NCI-H1417 (cell line): ENCODE measurements around the gene RBM20.

Experiments
- DNase-seq, 3 experiments: peaks; one replicate each; lab custom pipeline; 2025; lab: John Stamatoyannopoulos, UW

Gene RBM20

GRCh38 chr10:110811791-110812581, 167.8 kb downstream of the RBM20 start:
- DNase-seq: no peak

- no peak for DNase-seq
These were observed 168.4 kb downstream of the RBM20 start for GRCh38 chr10:110812583-110812982.

DNA sequence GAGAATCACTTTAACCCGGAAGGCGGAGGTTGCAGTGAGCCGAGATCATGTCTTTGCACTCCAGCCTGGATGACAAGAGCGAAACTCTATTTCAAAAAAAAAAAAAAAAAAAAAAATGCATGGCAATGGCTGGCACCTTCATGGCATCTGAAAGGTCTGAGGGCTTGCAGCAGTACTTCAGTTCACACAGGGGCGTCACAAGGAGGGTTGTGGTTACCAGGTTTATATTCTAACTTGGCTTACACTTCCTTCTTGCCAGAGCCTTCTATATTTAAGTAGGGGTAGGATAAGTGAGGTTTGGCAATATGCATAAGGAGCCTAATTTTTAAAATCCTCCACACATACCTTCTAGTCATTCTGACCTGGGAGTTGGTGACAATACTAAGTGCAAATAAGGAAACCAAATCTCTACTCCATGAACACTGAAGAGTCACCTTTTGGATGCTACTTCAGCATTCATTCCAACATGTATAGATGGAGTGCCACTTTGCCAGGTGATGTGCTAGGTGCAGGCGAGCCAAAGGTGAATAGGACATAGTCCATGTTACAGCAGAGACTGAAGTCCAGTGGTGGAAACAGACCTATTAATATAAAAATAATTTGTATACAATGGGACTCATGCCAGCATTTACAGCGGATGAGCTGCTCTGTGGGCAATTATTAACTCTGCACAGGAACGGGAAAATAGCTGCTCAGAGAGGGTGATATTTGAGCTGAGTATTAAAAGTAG, 169.8 kb downstream of the RBM20 start:
- DNase-seq: no peak

- no peak for DNase-seq
These were observed 171.3 kb downstream of the RBM20 start for GRCh38 chr10:110815354-110816004.

- no peak for DNase-seq
These were observed 173.5 kb downstream of the RBM20 start for GRCh38 chr10:110817614-110818013.

DNA sequence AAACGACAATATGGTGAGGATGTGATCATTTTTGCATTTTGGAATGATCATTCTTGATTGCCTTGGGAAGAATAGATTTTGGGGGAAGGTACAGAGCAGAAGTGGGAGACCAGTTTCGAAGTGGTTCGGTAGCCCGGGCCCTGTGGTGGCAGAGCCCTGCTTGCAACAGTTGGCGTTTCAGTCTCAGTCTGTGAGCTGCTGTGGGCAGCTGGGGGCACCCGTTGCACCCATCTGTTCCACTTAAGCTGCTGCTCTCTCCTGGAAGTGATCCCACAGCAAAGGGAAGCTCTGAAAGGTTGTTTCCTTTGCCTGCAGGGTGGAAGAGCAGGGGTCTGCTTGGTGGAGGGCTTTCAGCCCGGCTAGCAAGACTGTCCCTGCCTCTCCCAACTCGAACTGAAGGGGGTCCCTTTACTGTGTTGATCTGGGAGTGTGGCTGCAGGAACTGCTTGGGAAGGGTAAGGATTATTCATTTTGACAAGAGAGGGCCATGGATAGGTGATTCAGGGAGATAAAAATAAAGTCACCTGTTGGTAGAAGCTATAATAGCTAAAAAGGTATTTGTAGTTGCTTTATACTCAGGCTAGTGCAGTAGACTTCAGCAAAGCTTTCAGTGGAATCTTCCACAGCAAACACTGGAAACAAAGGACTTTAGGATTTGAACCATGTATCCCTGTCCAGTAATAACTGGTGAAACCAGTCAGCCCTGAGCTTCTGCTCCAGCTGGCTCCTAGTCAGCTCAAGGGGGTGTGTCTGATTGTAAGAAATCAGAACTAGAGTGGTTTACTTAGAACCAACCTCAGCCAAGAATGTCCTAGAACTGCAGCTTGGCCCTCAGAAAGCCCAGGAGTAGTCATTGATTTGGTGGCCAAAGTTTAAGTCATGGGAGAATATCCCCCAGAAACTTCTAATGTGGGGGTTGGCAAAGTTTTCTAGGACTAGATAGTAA, 174.4 kb downstream of the RBM20 start:
- no peak for DNase-seq

DNA sequence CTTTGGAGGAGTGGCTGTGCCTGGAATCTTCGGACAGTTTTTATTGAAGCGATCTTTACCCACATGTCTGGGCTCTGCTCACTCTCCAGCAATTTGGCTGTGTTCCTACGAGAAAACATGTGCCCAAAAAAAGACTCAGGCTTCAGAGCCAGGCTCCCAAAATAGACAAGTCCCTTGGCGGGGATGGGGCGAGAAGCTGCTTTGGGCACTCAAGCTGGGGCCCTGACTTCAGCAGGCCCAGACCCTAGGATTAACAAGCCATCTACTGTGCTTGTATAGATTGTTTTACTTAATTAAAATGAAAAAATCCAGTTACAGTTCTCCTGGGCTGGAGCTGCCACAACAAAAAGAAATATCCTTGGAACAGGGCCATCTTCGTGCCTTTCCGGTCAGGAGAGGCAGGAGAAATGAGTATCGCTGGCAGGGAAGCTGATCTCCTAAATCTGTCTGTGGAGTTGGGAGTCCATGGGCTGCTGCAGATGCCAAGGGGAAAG, 176.2 kb downstream of the RBM20 start:
- DNase-seq: no peak

DNA sequence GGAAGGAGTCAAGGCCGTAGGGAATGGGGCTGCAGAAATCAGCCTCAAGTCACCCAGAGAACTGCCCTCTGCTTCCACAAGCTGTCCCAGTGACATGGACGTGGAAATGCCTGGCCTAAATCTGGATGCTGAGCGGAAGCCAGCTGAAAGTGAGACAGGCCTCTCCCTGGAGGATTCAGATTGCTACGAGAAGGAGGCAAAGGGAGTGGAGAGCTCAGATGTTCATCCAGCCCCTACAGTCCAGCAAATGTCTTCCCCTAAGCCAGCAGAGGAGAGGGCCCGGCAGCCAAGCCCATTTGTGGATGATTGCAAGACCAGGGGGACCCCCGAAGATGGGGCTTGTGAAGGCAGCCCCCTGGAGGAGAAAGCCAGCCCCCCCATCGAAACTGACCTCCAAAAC, 177.4 kb downstream of the RBM20 start:
- no peak for DNase-seq

DNA sequence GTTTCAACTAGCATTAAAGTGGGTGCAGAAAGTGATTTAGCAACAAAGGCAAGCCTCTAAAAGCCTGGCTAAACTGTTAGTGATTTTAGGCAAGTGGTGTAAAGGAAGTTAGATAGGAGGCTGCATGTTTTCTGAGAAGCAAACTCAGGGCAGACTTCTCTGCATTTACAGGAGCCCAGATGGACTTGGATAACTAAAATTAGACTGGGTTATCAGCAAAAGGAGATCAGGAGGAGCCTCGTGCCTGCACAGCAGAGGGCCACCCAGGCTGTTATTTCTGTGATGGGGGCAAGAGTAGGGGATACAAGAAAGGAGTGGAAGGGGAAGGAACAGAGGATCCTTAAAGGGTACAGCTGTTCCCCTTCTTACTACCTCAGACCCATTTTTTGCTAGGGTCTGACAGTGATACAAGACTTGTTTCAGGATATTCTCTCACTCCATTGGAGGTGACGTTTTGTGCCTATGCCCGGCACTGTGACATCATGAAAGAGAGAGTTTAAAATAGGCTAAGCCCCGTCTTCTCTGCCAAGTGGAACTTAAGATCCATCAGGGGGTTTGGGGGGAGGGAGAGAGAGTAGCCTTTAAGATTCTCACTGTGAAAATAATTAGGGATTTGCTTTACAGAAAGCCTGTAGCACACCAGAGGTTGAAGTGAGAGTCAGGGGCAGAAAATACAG, 178.0 kb downstream of the RBM20 start:
- DNase-seq: no peak

DNA sequence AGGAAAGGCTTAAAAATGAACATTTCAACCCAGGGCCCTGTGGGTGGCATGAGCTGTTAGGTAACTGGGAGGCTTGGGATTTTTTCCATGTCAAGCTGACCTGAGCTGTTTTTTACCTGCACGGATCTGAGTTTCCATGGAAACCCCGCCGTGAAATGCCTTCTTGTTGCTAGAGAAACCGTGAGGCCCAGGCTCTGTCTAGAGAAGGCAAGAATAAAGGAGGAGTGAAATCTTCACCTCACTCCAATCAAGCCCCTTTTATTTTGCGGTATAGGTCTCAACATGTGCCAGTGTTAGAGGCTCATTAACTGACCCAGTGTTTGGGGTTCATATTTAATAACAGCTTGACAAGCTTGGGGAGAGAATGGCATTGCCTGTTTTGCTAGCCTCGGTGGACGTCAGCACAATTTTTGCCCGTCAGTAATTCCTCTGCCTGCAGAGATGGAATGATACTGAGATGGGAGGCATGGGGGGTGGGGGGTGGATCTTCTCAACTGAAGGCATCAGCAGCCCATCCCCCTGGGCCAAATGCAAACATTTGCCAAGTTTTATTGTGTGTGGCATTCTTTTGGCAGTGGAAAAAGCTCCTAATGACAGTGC, 178.7 kb downstream of the RBM20 start:
- DNase-seq: peak in 2 of 3 experiments; percentile 47 to 78

DNA sequence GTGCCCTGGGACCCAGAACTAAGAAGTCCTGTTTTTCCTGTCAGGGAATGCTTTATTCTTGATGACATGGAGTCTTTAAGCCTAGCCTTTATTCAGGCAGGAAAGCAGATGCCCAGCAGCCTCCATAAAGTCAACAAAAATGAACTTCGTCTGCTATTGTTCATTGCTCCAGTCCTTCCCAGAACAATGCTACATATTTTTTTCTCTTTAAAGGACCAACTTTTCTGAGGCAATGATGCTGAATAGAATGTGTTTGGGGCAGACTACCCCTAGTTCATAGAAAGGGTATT, 180.0 kb downstream of the RBM20 start:
- DNase-seq: no peak

GRCh38 chr10:110824660-110825059, 180.5 kb downstream of the RBM20 start:
- DNase-seq: no peak

GRCh38 chr10:110825508-110825907, 181.4 kb downstream of the RBM20 start:
- no peak for DNase-seq

DNA sequence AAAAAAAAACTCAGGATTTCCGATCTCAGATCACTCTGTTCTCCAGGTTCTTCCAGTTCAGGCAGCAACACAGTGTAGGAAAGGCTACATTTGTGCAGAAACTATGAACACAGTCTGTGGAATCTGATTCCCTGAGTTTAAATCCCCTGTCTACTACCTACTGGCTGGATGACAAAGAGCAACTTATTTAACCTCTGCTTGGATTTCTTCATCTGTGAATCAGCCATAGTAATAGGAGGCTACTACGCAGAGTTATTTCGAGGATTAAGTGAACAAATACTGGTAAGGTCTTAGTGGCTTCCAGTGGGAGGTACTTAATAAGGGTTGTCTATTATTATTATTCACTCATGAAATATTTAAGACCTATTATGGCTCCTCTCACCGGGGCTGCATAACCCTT, 183.3 kb downstream of the RBM20 start:
- DNase-seq: no peak

DNA sequence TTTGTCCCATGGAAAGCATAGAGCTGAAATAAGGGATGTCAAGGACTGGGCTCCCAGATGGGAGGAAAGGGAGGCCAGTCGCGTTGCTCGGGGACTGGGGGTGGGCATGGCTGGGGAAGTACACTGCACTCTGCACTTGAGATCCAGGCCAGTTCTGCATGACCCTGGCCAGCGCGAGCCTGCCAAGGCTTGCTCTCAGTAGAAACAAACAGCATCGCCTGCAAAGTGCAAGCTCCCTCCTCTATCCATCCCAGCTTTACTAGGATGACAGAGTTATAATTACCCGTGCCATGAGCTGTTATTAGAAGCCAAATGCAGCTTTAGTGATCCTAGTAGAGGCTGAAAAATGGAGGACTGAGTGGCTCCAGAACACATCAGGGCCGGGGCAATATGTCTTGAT, 183.7 kb downstream of the RBM20 start:
- DNase-seq: peak in 1 of 3 experiments; percentile 26

GRCh38 chr10:110828525-110828924, 184.4 kb downstream of the RBM20 start:
- DNase-seq: no peak

DNA sequence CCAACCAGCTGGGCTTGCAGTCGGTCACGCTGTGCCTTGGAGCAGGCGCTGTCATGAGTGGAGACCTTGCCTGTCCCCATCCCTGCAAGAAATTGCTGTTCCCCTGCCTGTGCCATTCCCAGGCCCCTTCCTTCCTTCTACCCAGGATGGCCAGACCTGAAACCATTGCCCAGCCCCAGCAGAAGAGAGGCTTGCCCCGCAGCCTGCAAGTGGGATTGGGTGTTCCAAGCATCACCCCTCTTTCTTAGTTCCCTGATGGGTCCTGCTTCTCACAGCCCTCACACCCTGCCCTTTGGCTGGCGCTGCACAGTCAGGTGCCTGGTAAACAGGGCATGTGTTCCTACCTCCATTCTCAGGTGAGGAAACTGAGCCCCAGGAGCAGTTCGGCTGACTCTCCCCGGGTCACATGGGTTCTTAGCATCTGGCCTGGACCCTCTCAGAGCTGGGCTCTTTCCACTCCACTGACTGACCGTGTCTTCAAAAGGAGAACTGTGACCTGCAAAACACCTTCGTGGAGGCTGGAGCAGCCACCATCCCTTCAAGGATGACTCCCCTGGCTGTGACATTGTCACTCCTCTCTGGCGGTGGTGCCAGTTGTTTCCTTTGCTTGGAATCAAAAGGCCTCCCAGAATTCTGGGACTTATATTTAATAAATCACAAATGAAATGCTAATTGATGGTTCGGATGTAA, 185.7 kb downstream of the RBM20 start:
- DNase-seq: no peak

DNA sequence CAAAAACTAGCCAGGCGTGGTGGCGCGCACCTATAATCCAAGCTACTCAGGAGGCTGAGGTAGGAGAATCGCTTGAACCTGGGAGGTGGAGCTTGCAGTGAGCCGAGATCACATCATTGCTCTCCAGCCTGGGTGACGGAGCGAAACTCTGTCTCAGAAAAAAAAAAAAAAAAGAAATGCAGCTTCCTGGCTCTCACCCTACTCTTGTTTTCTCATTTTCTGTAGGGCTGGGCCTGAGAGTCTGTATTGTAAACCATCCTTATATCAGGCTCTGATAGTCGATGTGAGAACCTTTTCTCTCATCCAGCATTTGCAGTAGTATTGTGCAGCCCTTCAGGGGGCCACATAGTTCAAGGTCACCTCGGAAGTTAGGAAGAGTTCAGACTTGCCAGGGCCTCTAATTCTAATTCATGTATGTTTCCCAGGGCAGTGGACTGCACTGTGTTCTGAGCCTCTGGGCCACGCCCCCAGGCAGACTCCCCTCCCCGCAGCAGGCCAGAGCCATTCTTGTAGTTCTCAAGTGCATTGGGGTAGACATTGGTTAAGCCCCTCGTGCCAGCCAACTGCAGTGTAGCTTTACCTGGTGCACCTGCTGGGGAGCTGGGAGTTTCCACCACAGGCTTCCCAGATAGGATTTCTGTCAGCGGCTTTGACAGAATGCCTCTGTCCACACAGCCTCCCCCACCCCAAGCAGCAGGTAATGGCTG, 189.3 kb downstream of the RBM20 start:
- no peak for DNase-seq

DNA sequence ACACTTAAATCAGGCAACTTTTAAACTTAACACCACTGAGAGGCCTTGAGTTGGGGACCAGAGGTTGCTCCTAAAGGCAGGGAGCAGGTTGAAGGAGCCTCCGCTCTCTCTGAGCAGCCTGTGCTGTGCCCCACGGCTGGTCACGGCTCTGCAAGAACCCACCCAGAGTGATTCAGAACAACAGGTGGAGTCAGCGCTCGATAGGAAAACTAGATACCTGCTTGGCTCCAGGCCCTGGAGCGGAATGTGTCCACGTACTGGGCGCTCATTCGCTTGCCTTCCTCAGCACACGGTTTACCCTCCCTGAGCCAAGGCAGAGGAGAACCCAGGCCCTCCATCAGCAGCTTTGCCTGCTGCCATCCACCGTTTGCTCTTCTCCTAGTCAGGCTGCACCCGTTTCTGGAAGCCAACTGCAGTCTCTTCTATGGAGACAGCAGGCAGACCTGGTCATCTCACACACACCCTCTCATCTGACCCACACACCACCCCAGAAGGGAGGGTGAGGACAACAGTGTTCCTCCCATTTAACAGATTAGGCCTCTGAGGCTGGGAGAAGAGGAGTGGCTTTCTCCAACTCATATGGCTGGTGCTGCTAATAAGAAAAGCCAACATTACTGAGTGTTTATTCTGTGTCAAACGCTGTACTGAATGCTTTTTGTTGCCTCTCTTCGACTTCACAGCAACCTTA, 189.9 kb downstream of the RBM20 start:
- no peak for DNase-seq
